Measurements from ENCODE around the gene MTX1. TPM values are rescaled to one million over a fixed set of nuclear protein-coding genes. Genes with fewer than 3 reads are reported as not detected.

The MTX1 gene
- total RNA-seq, 6 experiments from 2014 or later: 49.8 to 55.4 (median 51.5) TPM

- Mint-ChIP-seq H3K36me3 (ENCODE audit: low read depth) (peaks cover 14% of the 10 kb centered on the region), H3K27ac (no peak overlapping the region), H3K27me3 (ENCODE audit: insufficient read depth) (peaks cover 7% of the 10 kb centered on the region), H3K4me1 (ENCODE audit: low read depth) (peaks cover 28% of the 10 kb centered on the region), H3K9me3 (no peaks in the 10 kb centered on the region), H3K4me3 (no peak overlapping the region)
- no peak for DNase-seq
- no peak for TF ChIP-seq CTCF (IDR thresholded peaks at IDR 0.05)
Measured at GRCh38 chr1:155169541-155169940, 39.0 kb upstream of the MTX1 start.

GRCh38 chr1:155170101-155170785 is 38.3 kb upstream of the MTX1 start:
- no peak for TF ChIP-seq CTCF (IDR thresholded peaks at IDR 0.05)
- Mint-ChIP-seq H3K9me3 (no peaks in the 10 kb centered on the region), H3K4me3 (no peak overlapping the region), H3K36me3 (ENCODE audit: low read depth) (peaks cover 14% of the 10 kb centered on the region), H3K4me1 (ENCODE audit: low read depth) (peaks cover 33% of the 10 kb centered on the region), H3K27me3 (ENCODE audit: insufficient read depth) (peaks cover 7% of the 10 kb centered on the region), H3K27ac (no peak overlapping the region)
- no peak for DNase-seq

- Mint-ChIP-seq H3K27me3 (ENCODE audit: insufficient read depth) (peaks cover 7% of the 10 kb centered on the region), H3K9me3 (no peaks in the 10 kb centered on the region), H3K4me1 (ENCODE audit: low read depth) (peaks cover 33% of the 10 kb centered on the region), H3K36me3 (ENCODE audit: low read depth) (peaks cover 14% of the 10 kb centered on the region), H3K27ac (no peak overlapping the region), H3K4me3 (no peak overlapping the region)
- no peak for DNase-seq
- TF ChIP-seq CTCF (IDR thresholded peaks at IDR 0.05): no peak
Measured at GRCh38 chr1:155170806-155171205, 37.7 kb upstream of the MTX1 start.

- Mint-ChIP-seq H3K36me3 (ENCODE audit: low read depth) (peaks cover 14% of the 10 kb centered on the region), H3K27me3 (ENCODE audit: insufficient read depth) (peaks cover 2% of the 10 kb centered on the region; the same call in 1 of the 2 replicates), H3K4me3 (peak overlapping the region; percentile 93), H3K27ac (peak overlapping the region; percentile 97), H3K9me3 (no peaks in the 10 kb centered on the region), H3K4me1 (ENCODE audit: low read depth) (peaks cover 41% of the 10 kb centered on the region)
- DNase-seq: no peak
- no peak for TF ChIP-seq CTCF (IDR thresholded peaks at IDR 0.05)
Measured at GRCh38 chr1:155171836-155172731, 36.4 kb upstream of the MTX1 start.

- Mint-ChIP-seq H3K36me3 (ENCODE audit: low read depth) (peaks cover 14% of the 10 kb centered on the region), H3K27ac (peak within 1 kb of the TSS; percentile 97), H3K4me3 (peak within 1 kb of the TSS; percentile 93), H3K9me3 (no peaks in the 10 kb centered on the region), H3K27me3 (ENCODE audit: insufficient read depth) (peaks cover 2% of the 10 kb centered on the region; the same call in 1 of the 2 replicates), H3K4me1 (ENCODE audit: low read depth) (peaks cover 36% of the 10 kb centered on the region)
- peak; percentile 95 for DNase-seq
- peak; percentile 94 for TF ChIP-seq CTCF (IDR thresholded peaks at IDR 0.05)
Measured at GRCh38 chr1:155172732-155173477, 35.6 kb upstream of the MTX1 start, which contains the start of gene KRTCAP2. TSS of gene KRTCAP2 (minus strand) at chr1:155173304. CDS start at chr1:155173224, 80 bp downstream.

Measured in HFFc6 (cell line).